Caco-2 (cell line): Measurements from ENCODE around the gene NDUFV1. TPM values are rescaled to one million over a fixed set of nuclear protein-coding genes. Genes with fewer than 3 reads are reported as not detected.

ENCODE experiments used
- BruUV-seq: library from RNA; stranded (reverse); fragments of 400-500 nt; replicated peaks from 2 replicates; lab custom pipeline; 2021; lab: Mats Ljungman, UMichigan
- CTCF ChIA-PET: fragments of 300-600 bp; sonication (Branson Sonifier 250); formaldehyde crosslinking; loops from one replicate; lab custom pipeline; 2022; ENCODE audit warnings: antibody characterized with exemption; lab: Charles Lee
- POLR2A ChIA-PET: fragments of 300-600 bp; sonication (Branson Sonifier 250); formaldehyde crosslinking; loops from one replicate; lab custom pipeline; 2022; ENCODE audit warnings: antibody characterized with exemption; lab: Charles Lee
- DNase-seq, 2 experiments: peaks; one replicate each; pipeline versions ENCODE4 v3.0.0 to v3.0.0-alpha.2; 2020 to 2022
- H3K27me3 ChIP-seq: replicated peaks from 2 replicates; pipeline ENCODE4 v1.6.0; 2011; ENCODE audit warnings: low read length; ENCODE audit not compliant: control insufficient read depth, insufficient read depth
- H3K36me3 ChIP-seq: 2 replicates; pipeline ENCODE4 v1.5.1; 2011; ENCODE audit warnings: low read length; ENCODE audit not compliant: control insufficient read depth, insufficient read depth
- H3K4me1 ChIP-seq: fragments of 250-450 bp; sonication (Bioruptor Pico); 2 replicates; pipeline ENCODE4 v1.5.1; 2020; ENCODE audit warnings: mild to moderate bottlenecking
- H3K4me3 ChIP-seq: 2 replicates; pipeline ENCODE4 v1.5.1; 2011; ENCODE audit warnings: low read depth, mild to moderate bottlenecking, control low read depth, low read length
- H3K9me3 ChIP-seq: fragments of 250-450 bp; sonication (Bioruptor Pico); 2 replicates; pipeline ENCODE4 v1.5.1; 2020; ENCODE audit warnings: mild to moderate bottlenecking, moderate library complexity
- H3K27ac Mint-ChIP-seq: one replicate; pipeline ENCODE4 v1.8.0; 2022; ENCODE audit warnings: mixed read lengths; ENCODE audit not compliant: unreplicated experiment
- H3K27me3 Mint-ChIP-seq: one replicate; pipeline ENCODE4 v1.8.0; 2022; ENCODE audit warnings: mixed read lengths; ENCODE audit not compliant: insufficient read depth, unreplicated experiment
- H3K36me3 Mint-ChIP-seq: one replicate; pipeline ENCODE4 v1.8.0; 2022; ENCODE audit warnings: mild to moderate bottlenecking, mixed read lengths; ENCODE audit not compliant: insufficient read depth, unreplicated experiment
- H3K4me1 Mint-ChIP-seq: one replicate; pipeline ENCODE4 v1.8.0; 2022; ENCODE audit warnings: low read depth, mixed read lengths; ENCODE audit not compliant: unreplicated experiment
- H3K4me3 Mint-ChIP-seq: one replicate; pipeline ENCODE4 v1.8.0; 2022; ENCODE audit warnings: mild to moderate bottlenecking, moderate library complexity, mixed read lengths; ENCODE audit not compliant: unreplicated experiment
- H3K9me3 Mint-ChIP-seq: one replicate; pipeline ENCODE4 v1.8.0; 2022; ENCODE audit warnings: mixed read lengths; ENCODE audit not compliant: unreplicated experiment
- CTCF ChIP-seq, 2 experiments: fragments of 200-600 bp in 1 of 2; IDR thresholded peaks; 1 replicate in 1 of 2; 2 replicates in 1 of 2; pipeline versions ENCODE4 v1.5.1 to v1.8.0; 2011 to 2022; ENCODE audit warnings: antibody characterized with exemption in 1 of 2, control low read depth in 1 of 2, inconsistent platforms in 1 of 2, low read depth in 1 of 2, low read length in 1 of 2, mild to moderate bottlenecking in 1 of 2, moderate library complexity in 1 of 2; ENCODE audit not compliant: insufficient read depth in 1 of 2, severe bottlenecking in 1 of 2, unreplicated experiment in 1 of 2
- intact Hi-C: fragments of 100-400 bp; cut with micrococcal nuclease; formaldehyde crosslinking; loops from one replicate; pipeline ENCODE4 v1.10.0; 2022; ENCODE audit not compliant: unreplicated experiment
- total RNA-seq: library from RNA; stranded (reverse); gene quantifications from 2 replicates; pipeline ENCODE4 v1.2.3, GENCODE V29; 2022

The NDUFV1 gene
- total RNA-seq, 1 experiment from 2014 or later, result 358 TPM

GRCh38 chr11:67572747-67573419 lies 33.9 kb upstream of the NDUFV1 start:
- peak overlapping the region; percentile 69 for H3K4me3 Mint-ChIP-seq
- H3K4me3 ChIP-seq, result peak overlapping the region; percentile 28
- peak; percentile 89 to 91 for DNase-seq
- no peaks in the 10 kb centered on the region for H3K36me3 ChIP-seq
- H3K9me3 ChIP-seq, result 0 out of 2 replicates have a peak, but pooled peaks cover 3% of the 10 kb centered on the region
- POLR2A ChIA-PET, result interaction anchor here (0.5 to 2.8 kb wide), 6 partner anchors 8 to 130 kb away, joined by 3 to 16 read pairs (median 4); partner anchors contain the start of genes CORO1B and GSTP1
- H3K4me1 ChIP-seq, result peaks cover 20% of the 10 kb centered on the region
- peak overlapping the region; percentile 91 for H3K27ac Mint-ChIP-seq
- peaks cover 30% of the 10 kb centered on the region for H3K4me1 Mint-ChIP-seq
- CTCF ChIA-PET, result interaction anchor here (0.6 to 3.8 kb wide), 11 partner anchors 8 to 478 kb away, joined by 3 to 35 read pairs (median 5); partner anchors contain the start of genes GSTP1 and NUDT8
- TSS peak; percentile 92 for BruUV-seq
- H3K9me3 Mint-ChIP-seq, result no peaks in the 10 kb centered on the region
- no peaks in the 10 kb centered on the region for H3K27me3 ChIP-seq
- intact Hi-C loops, result loop anchor here (1.0 to 2.0 kb wide), 5 partner anchors 8 to 86 kb away; partner anchors contain the start of gene NDUFV1
- no peaks in the 10 kb centered on the region for H3K36me3 Mint-ChIP-seq
- H3K27me3 Mint-ChIP-seq, result no peaks in the 10 kb centered on the region
- peak; percentile 97 for TF ChIP-seq CTCF (IDR thresholded peaks at IDR 0.05; ENCODE audit: insufficient read depth in 1 of 2, low read depth in 1 of 2, low read length in 1 of 2, severe bottlenecking in 1 of 2, unreplicated experiment in 1 of 2)

- H3K4me1 ChIP-seq, result peaks cover 40% of the 10 kb centered on the region
- peak overlapping the region; percentile 67 for H3K27ac Mint-ChIP-seq
- no peaks in the 10 kb centered on the region for H3K27me3 ChIP-seq
- H3K27me3 Mint-ChIP-seq, result no peaks in the 10 kb centered on the region
- DNase-seq, result no peak
- POLR2A ChIA-PET, result interaction anchor here (0.6 to 2.8 kb wide), 3 partner anchors 8 to 132 kb away, joined by 4 to 16 read pairs (median 5); partner anchors contain the start of genes CORO1B and GSTP1
- no peaks in the 10 kb centered on the region for H3K36me3 ChIP-seq
- peaks cover 42% of the 10 kb centered on the region for H3K4me1 Mint-ChIP-seq
- no peak overlapping the region for H3K4me3 ChIP-seq
- no peak for TF ChIP-seq CTCF (IDR thresholded peaks at IDR 0.05; ENCODE audit: insufficient read depth in 1 of 2, low read depth in 1 of 2, low read length in 1 of 2, severe bottlenecking in 1 of 2, unreplicated experiment in 1 of 2)
- H3K9me3 Mint-ChIP-seq, result no peaks in the 10 kb centered on the region
- no TSS peak for BruUV-seq
- H3K4me3 Mint-ChIP-seq, result peak overlapping the region; percentile 27
- peaks cover 6% of the 10 kb centered on the region for H3K36me3 Mint-ChIP-seq
- 0 out of 2 replicates have a peak, but pooled peaks cover 3% of the 10 kb centered on the region for H3K9me3 ChIP-seq
- intact Hi-C loops, result no loop called here
- CTCF ChIA-PET, result interaction anchor here (0.6 to 3.8 kb wide), 2 partner anchors 8 to 86 kb away, joined by 5 to 35 read pairs; partner anchors contain the start of gene GSTP1
Measured at GRCh38 chr11:67574938-67575337, 31.8 kb upstream of the NDUFV1 start.

GRCh38 chr11:67576735-67577475 lies 29.8 kb upstream of the NDUFV1 start:
- Histone ChIP-seq H3K4me3 (no peak overlapping the region), H3K36me3 (no peaks in the 10 kb centered on the region), H3K4me1 (peaks cover 55% of the 10 kb centered on the region), H3K9me3 (no peaks in the 10 kb centered on the region), H3K27me3 (no peaks in the 10 kb centered on the region)
- ChIA-PET CTCF (interaction anchor here (0.6 to 1.8 kb wide), 5 partner anchors 11 to 623 kb away, joined by 4 to 5 read pairs (median 4); partner anchors contain the start of gene ACY3), POLR2A (no interaction called here)
- no peaks in the 10 kb centered on the region for H3K27me3 Mint-ChIP-seq
- no peak overlapping the region for H3K4me3 Mint-ChIP-seq
- peak overlapping the region; percentile 16 for H3K27ac Mint-ChIP-seq
- peaks cover 14% of the 10 kb centered on the region for H3K36me3 Mint-ChIP-seq
- no peaks in the 10 kb centered on the region for H3K9me3 Mint-ChIP-seq
- no peak for TF ChIP-seq CTCF (IDR thresholded peaks at IDR 0.05; ENCODE audit: insufficient read depth in 1 of 2, low read depth in 1 of 2, low read length in 1 of 2, severe bottlenecking in 1 of 2, unreplicated experiment in 1 of 2)
- peaks cover 57% of the 10 kb centered on the region for H3K4me1 Mint-ChIP-seq
- BruUV-seq, result no TSS peak
- peak in 1 of 2 experiments; percentile 49 for DNase-seq
- intact Hi-C loops, result no loop called here
